ENCODE measurements around the gene TMOD1. TPM values are rescaled to one million over a fixed set of nuclear protein-coding genes. Genes with fewer than 3 reads are reported as not detected.
A peak's percentile ranks its signal among the peaks of the same experiment; 100 is the strongest.

The TMOD1 gene
- total RNA-seq, 2 donors from 2014 or later = 0.86 to 0.94 TPM

- Mint-ChIP-seq H3K36me3 (ENCODE audit: low read depth) (peaks cover 3% of the 10 kb centered on the region), H3K27ac (no peak overlapping the region), H3K4me1 (peaks cover 15% of the 10 kb centered on the region), H3K27me3 (peaks cover 46% of the 10 kb centered on the region), H3K4me3 (no peak overlapping the region)
- no peak for ATAC-seq
- H3K9me3 ChIP-seq (ENCODE audit: control insufficient read depth, low read length, poor library complexity, severe bottlenecking) = no peaks in the 10 kb centered on the region
- no peak for DNase-seq
Observed at GRCh38 chr9:97561501-97561900, 60.0 kb downstream of the TMOD1 start.

- ATAC-seq (no peak), DNase-seq (no peak)
- peaks cover 42% of the 10 kb centered on the region for H3K27me3 Mint-ChIP-seq
- no peaks in the 10 kb centered on the region for H3K9me3 ChIP-seq (ENCODE audit: control insufficient read depth, low read length, poor library complexity, severe bottlenecking)
- H3K36me3 Mint-ChIP-seq (ENCODE audit: low read depth) = peaks cover 3% of the 10 kb centered on the region
- H3K4me3 Mint-ChIP-seq = no peak overlapping the region
- peaks cover 13% of the 10 kb centered on the region for H3K4me1 Mint-ChIP-seq
- H3K27ac Mint-ChIP-seq = no peak overlapping the region
Observed at GRCh38 chr9:97562542-97562941, 61.1 kb downstream of the TMOD1 start.

GRCh38 chr9:97563458-97564135, 62.1 kb downstream of the TMOD1 start:
- no peaks in the 10 kb centered on the region for H3K9me3 ChIP-seq (ENCODE audit: control insufficient read depth, low read length, poor library complexity, severe bottlenecking)
- H3K36me3 Mint-ChIP-seq (ENCODE audit: low read depth) = peaks cover 3% of the 10 kb centered on the region
- no peak overlapping the region for H3K4me3 Mint-ChIP-seq
- DNase-seq (no peak), ATAC-seq (no peak)
- H3K27ac Mint-ChIP-seq = no peak overlapping the region
- H3K4me1 Mint-ChIP-seq = peaks cover 10% of the 10 kb centered on the region
- H3K27me3 Mint-ChIP-seq = peaks cover 41% of the 10 kb centered on the region

- Mint-ChIP-seq H3K4me3 (no peak overlapping the region), H3K27me3 (peaks cover 35% of the 10 kb centered on the region), H3K27ac (no peak overlapping the region), H3K4me1 (peaks cover 4% of the 10 kb centered on the region), H3K36me3 (ENCODE audit: low read depth) (peaks cover 3% of the 10 kb centered on the region)
- ATAC-seq (no peak), DNase-seq (no peak)
- no peaks in the 10 kb centered on the region for H3K9me3 ChIP-seq (ENCODE audit: control insufficient read depth, low read length, poor library complexity, severe bottlenecking)
Observed at GRCh38 chr9:97564291-97565175, 63.1 kb downstream of the TMOD1 start.

GRCh38 chr9:97565262-97565661, 63.8 kb downstream of the TMOD1 start:
- DNase-seq = no peak
- Mint-ChIP-seq H3K27me3 (peaks cover 30% of the 10 kb centered on the region), H3K27ac (no peak overlapping the region), H3K4me1 (peaks cover 3% of the 10 kb centered on the region), H3K4me3 (no peak overlapping the region), H3K36me3 (ENCODE audit: low read depth) (peaks cover 3% of the 10 kb centered on the region)
- H3K9me3 ChIP-seq (ENCODE audit: control insufficient read depth, low read length, poor library complexity, severe bottlenecking) = no peaks in the 10 kb centered on the region
- no peak for ATAC-seq

GRCh38 chr9:97567182-97567893, 65.9 kb downstream of the TMOD1 start:
- Mint-ChIP-seq H3K36me3 (ENCODE audit: low read depth) (peaks cover 2% of the 10 kb centered on the region), H3K4me1 (peaks cover 4% of the 10 kb centered on the region), H3K27ac (no peak overlapping the region), H3K4me3 (no peak overlapping the region), H3K27me3 (peaks cover 16% of the 10 kb centered on the region)
- DNase-seq (no peak), ATAC-seq (no peak)
- H3K9me3 ChIP-seq (ENCODE audit: control insufficient read depth, low read length, poor library complexity, severe bottlenecking) = no peaks in the 10 kb centered on the region

- H3K27ac Mint-ChIP-seq = no peak overlapping the region
Observed at GRCh38 chr9:97567894-97568202, 66.4 kb downstream of the TMOD1 start.

GRCh38 chr9:97568461-97569275, 67.2 kb downstream of the TMOD1 start:
- no peak overlapping the region for H3K4me3 Mint-ChIP-seq
- ATAC-seq (no peak), DNase-seq (no peak)
- no peaks in the 10 kb centered on the region for H3K9me3 ChIP-seq (ENCODE audit: control insufficient read depth, low read length, poor library complexity, severe bottlenecking)
- peak overlapping the region; percentile 56 for H3K27ac Mint-ChIP-seq
- peaks cover 2% of the 10 kb centered on the region for H3K36me3 Mint-ChIP-seq (ENCODE audit: low read depth)
- peaks cover 16% of the 10 kb centered on the region for H3K27me3 Mint-ChIP-seq
- H3K4me1 Mint-ChIP-seq = peaks cover 4% of the 10 kb centered on the region

More at GRCh38 chr9:97567894-97568202, 66.4 kb downstream of the TMOD1 start:
- peaks cover 4% of the 10 kb centered on the region for H3K4me1 Mint-ChIP-seq
- peaks cover 16% of the 10 kb centered on the region for H3K27me3 Mint-ChIP-seq
- ATAC-seq (no peak), DNase-seq (no peak)
- H3K9me3 ChIP-seq (ENCODE audit: control insufficient read depth, low read length, poor library complexity, severe bottlenecking) = no peaks in the 10 kb centered on the region
- H3K36me3 Mint-ChIP-seq (ENCODE audit: low read depth) = peaks cover 2% of the 10 kb centered on the region
- H3K4me3 Mint-ChIP-seq = no peak overlapping the region

- Mint-ChIP-seq H3K27me3 (peaks cover 2% of the 10 kb centered on the region), H3K4me1 (peaks cover 8% of the 10 kb centered on the region), H3K4me3 (no peak overlapping the region), H3K27ac (no peak overlapping the region), H3K36me3 (ENCODE audit: low read depth) (peaks cover 2% of the 10 kb centered on the region)
- ATAC-seq = no peak
- DNase-seq = no peak
- H3K9me3 ChIP-seq (ENCODE audit: control insufficient read depth, low read length, poor library complexity, severe bottlenecking) = no peaks in the 10 kb centered on the region
Observed at GRCh38 chr9:97570899-97571298, 69.4 kb downstream of the TMOD1 start.

GRCh38 chr9:97571664-97572063, 70.2 kb downstream of the TMOD1 start:
- H3K4me3 Mint-ChIP-seq = no peak overlapping the region
- peaks cover 9% of the 10 kb centered on the region for H3K4me1 Mint-ChIP-seq
- H3K27me3 Mint-ChIP-seq = no peaks in the 10 kb centered on the region
- H3K27ac Mint-ChIP-seq = no peak overlapping the region
- H3K9me3 ChIP-seq (ENCODE audit: control insufficient read depth, low read length, poor library complexity, severe bottlenecking) = no peaks in the 10 kb centered on the region
- no peak for DNase-seq
- peaks cover 2% of the 10 kb centered on the region for H3K36me3 Mint-ChIP-seq (ENCODE audit: low read depth)
- ATAC-seq = no peak

GRCh38 chr9:97572196-97572891, 70.9 kb downstream of the TMOD1 start:
- DNase-seq = no peak
- Mint-ChIP-seq H3K4me1 (peaks cover 9% of the 10 kb centered on the region), H3K27me3 (no peaks in the 10 kb centered on the region), H3K36me3 (ENCODE audit: low read depth) (peaks cover 2% of the 10 kb centered on the region), H3K27ac (no peak overlapping the region), H3K4me3 (no peak overlapping the region)
- H3K9me3 ChIP-seq (ENCODE audit: control insufficient read depth, low read length, poor library complexity, severe bottlenecking) = no peaks in the 10 kb centered on the region
- no peak for ATAC-seq

GRCh38 chr9:97572892-97573365, 71.5 kb downstream of the TMOD1 start:
- H3K9me3 ChIP-seq (ENCODE audit: control insufficient read depth, low read length, poor library complexity, severe bottlenecking) = no peaks in the 10 kb centered on the region
- Mint-ChIP-seq H3K27me3 (peaks cover under 1% of the 10 kb centered on the region), H3K36me3 (ENCODE audit: low read depth) (peaks cover 2% of the 10 kb centered on the region), H3K27ac (no peak overlapping the region), H3K4me3 (no peak overlapping the region), H3K4me1 (peaks cover 9% of the 10 kb centered on the region)
- DNase-seq (no peak), ATAC-seq (no peak)
